H9 (cell line): ENCODE data around the gene ZNF804A. TPM values are rescaled to one million over a fixed set of nuclear protein-coding genes. Genes with fewer than 3 reads are reported as not detected.

ENCODE experiments used
- DNase-seq: peaks from one replicate; pipeline ENCODE4 v3.0.0-alpha.2; 2017
- H2AFZ ChIP-seq: one replicate; pipeline ENCODE4 v1.6.1; 2013; ENCODE audit warnings: mild to moderate bottlenecking, low read length, control low read depth, moderate library complexity
- H2AK5ac ChIP-seq: 2 replicates; pipeline ENCODE4 v1.6.1; 2013; ENCODE audit warnings: low read length, control low read depth, mixed read lengths; ENCODE audit not compliant: insufficient read length
- H2BK120ac ChIP-seq: one replicate; pipeline ENCODE4 v1.6.1; 2013; ENCODE audit warnings: low read depth, mild to moderate bottlenecking, low read length, control low read depth, inconsistent platforms; ENCODE audit not compliant: poor library complexity, severe bottlenecking
- H2BK12ac ChIP-seq: 2 replicates; pipeline ENCODE4 v1.6.1; 2013; ENCODE audit warnings: low read length, control low read depth, mixed read lengths, low read depth; ENCODE audit not compliant: insufficient read length
- H2BK15ac ChIP-seq: 2 replicates; pipeline ENCODE4 v1.6.1; 2013; ENCODE audit warnings: low read depth, low read length, control low read depth
- H2BK20ac ChIP-seq: one replicate; pipeline ENCODE4 v1.6.1; 2013; ENCODE audit warnings: low read depth, mild to moderate bottlenecking, low read length, control low read depth, inconsistent platforms; ENCODE audit not compliant: poor library complexity, severe bottlenecking
- H2BK5ac ChIP-seq: 2 replicates; pipeline ENCODE4 v1.6.1; 2013; ENCODE audit warnings: low read length, control low read depth, mixed read lengths; ENCODE audit not compliant: insufficient read length
- H3K14ac ChIP-seq: 2 replicates; pipeline ENCODE4 v1.6.1; 2013; ENCODE audit warnings: low read length, control low read depth; ENCODE audit not compliant: insufficient read depth
- H3K18ac ChIP-seq: 2 replicates; pipeline ENCODE4 v1.6.1; 2013; ENCODE audit warnings: low read depth, mild to moderate bottlenecking, mixed read lengths, low read length, control low read depth; ENCODE audit not compliant: insufficient read length
- H3K23ac ChIP-seq: 2 replicates; pipeline ENCODE4 v1.6.1; 2013; ENCODE audit warnings: low read length, control low read depth, mixed read lengths, low read depth; ENCODE audit not compliant: insufficient read length
- H3K23me2 ChIP-seq: 2 replicates; pipeline ENCODE4 v1.6.1; 2013; ENCODE audit warnings: low read depth, mild to moderate bottlenecking, mixed read lengths, low read length, control low read depth; ENCODE audit not compliant: insufficient read length, poor library complexity, severe bottlenecking
- H3K27ac ChIP-seq: 2 replicates; pipeline ENCODE4 v1.5.1; 2013; ENCODE audit warnings: low read length, control low read depth, mixed read lengths, low read depth; ENCODE audit not compliant: insufficient read length
- H3K27me3 ChIP-seq: 2 replicates; pipeline ENCODE4 v1.6.1; 2013; ENCODE audit warnings: low read length, control low read depth, inconsistent platforms; ENCODE audit not compliant: insufficient read depth
- H3K4ac ChIP-seq: 2 replicates; pipeline ENCODE4 v1.6.1; 2013; ENCODE audit warnings: low read depth, mild to moderate bottlenecking, control low read depth, inconsistent platforms, low read length, moderate library complexity
- H3K4me1 ChIP-seq: 2 replicates; pipeline ENCODE4 v1.6.1; 2013; ENCODE audit warnings: low read length, control low read depth, inconsistent platforms; ENCODE audit not compliant: insufficient read depth
- H3K4me2 ChIP-seq: 2 replicates; pipeline ENCODE4 v1.6.1; 2013; ENCODE audit warnings: low read length, control low read depth, mixed read lengths; ENCODE audit not compliant: insufficient read length, insufficient read depth
- H3K56ac ChIP-seq: 2 replicates; pipeline ENCODE4 v1.6.1; 2013; ENCODE audit warnings: low read depth, mild to moderate bottlenecking, mixed read lengths, low read length, control low read depth; ENCODE audit not compliant: insufficient read length
- H3K79me1 ChIP-seq: 2 replicates; pipeline ENCODE4 v1.6.1; 2013; ENCODE audit warnings: low read depth, mild to moderate bottlenecking, moderate library complexity, low read length, control low read depth, inconsistent platforms; ENCODE audit not compliant: insufficient read depth, poor library complexity, severe bottlenecking
- H3K79me2 ChIP-seq: 2 replicates; pipeline ENCODE4 v1.6.1; 2013; ENCODE audit warnings: low read length, control low read depth, inconsistent platforms; ENCODE audit not compliant: insufficient read depth
- H3K9ac ChIP-seq: 2 replicates; pipeline ENCODE4 v1.6.1; 2013; ENCODE audit warnings: low read length, control low read depth, mixed read lengths; ENCODE audit not compliant: insufficient read length; ENCODE audit errors: extremely low read depth
- H3K9me3 ChIP-seq: one replicate; pipeline ENCODE4 v1.6.1; 2013; ENCODE audit warnings: low read depth, low read length, inconsistent platforms; ENCODE audit not compliant: control insufficient read depth
- H3T11ph ChIP-seq: one replicate; pipeline ENCODE4 v1.6.1; 2013; ENCODE audit warnings: mild to moderate bottlenecking, low read length, control low read depth, inconsistent platforms
- H4K20me1 ChIP-seq: one replicate; pipeline ENCODE4 v1.6.1; 2013; ENCODE audit not compliant: control insufficient read depth, insufficient read length, insufficient read depth
- H4K5ac ChIP-seq: 2 replicates; pipeline ENCODE4 v1.6.1; 2013; ENCODE audit warnings: low read depth, mild to moderate bottlenecking, mixed read lengths, low read length, control low read depth; ENCODE audit not compliant: insufficient read length
- H4K8ac ChIP-seq: replicated peaks from 2 replicates; pipeline ENCODE4 v1.6.1; 2013; ENCODE audit warnings: low read length, control low read depth, mixed read lengths, low read depth; ENCODE audit not compliant: insufficient read length
- H4K91ac ChIP-seq: 2 replicates; pipeline ENCODE4 v1.6.1; 2013; ENCODE audit warnings: low read depth, mild to moderate bottlenecking, moderate library complexity, mixed read lengths, low read length, control low read depth; ENCODE audit not compliant: insufficient read length
- H3K27ac Mint-ChIP-seq, 3 experiments: 2 replicates in 2 of 3; 3 replicates in 1 of 3; pipeline ENCODE4 v1.8.0; 2020 to 2021; ENCODE audit warnings: mixed read lengths in 3 of 3, mild to moderate bottlenecking in 1 of 3, moderate library complexity in 1 of 3
- H3K27me3 Mint-ChIP-seq: 2 replicates; pipeline ENCODE4 v1.8.0; 2021; ENCODE audit warnings: low read depth, mild to moderate bottlenecking, moderate library complexity, mixed read lengths
- H3K36me3 Mint-ChIP-seq, 3 experiments: 2 replicates in 2 of 3; 3 replicates in 1 of 3; pipeline ENCODE4 v1.8.0; 2020 to 2021; ENCODE audit warnings: low read depth in 3 of 3, mixed read lengths in 3 of 3; ENCODE audit not compliant: insufficient read depth in 1 of 3
- H3K4me1 Mint-ChIP-seq, 2 experiments: 2 replicates each; pipeline ENCODE4 v1.8.0; 2020; ENCODE audit warnings: mixed read lengths in 2 of 2
- H3K4me3 Mint-ChIP-seq, 2 experiments: 2 replicates in 1 of 2; 3 replicates in 1 of 2; pipeline ENCODE4 v1.8.0; 2020 to 2021; ENCODE audit warnings: mild to moderate bottlenecking in 2 of 2, mixed read lengths in 2 of 2, moderate library complexity in 1 of 2
- H3K9me3 Mint-ChIP-seq, 2 experiments: 2 replicates in 1 of 2; 3 replicates in 1 of 2; pipeline ENCODE4 v1.8.0; 2020; ENCODE audit warnings: mild to moderate bottlenecking in 2 of 2, mixed read lengths in 2 of 2, moderate library complexity in 1 of 2
- WGBS: extraction: QIAGEN DNeasy Blood & Tissue Kit; methylation state at CpG from one replicate; pipeline ENCODE4 v1.1.7; 2013; ENCODE audit warnings: missing lambda C conversion rate, low lambda C conversion rate, mixed read lengths; ENCODE audit not compliant: insufficient read length; ENCODE audit errors: extremely low coverage; 5-methylcytosine and 5-hydroxymethylcytosine counted together
- total RNA-seq: library from RNA; stranded (reverse); gene quantifications from 2 replicates; pipeline ENCODE4 v1.2.1, GENCODE V29; 2021
- TF ChIP-seq, protein P1 (sequence below): fragments of 200-600 bp; sonication (generic); conservative IDR thresholded peaks from 3 replicates; pipeline ENCODE4 v1.8.0; 2021; ENCODE audit warnings: antibody characterized with exemption, mild to moderate bottlenecking

Gene ZNF804A
- total RNA-seq, 1 experiment from 2014 or later: not detected

DNA sequence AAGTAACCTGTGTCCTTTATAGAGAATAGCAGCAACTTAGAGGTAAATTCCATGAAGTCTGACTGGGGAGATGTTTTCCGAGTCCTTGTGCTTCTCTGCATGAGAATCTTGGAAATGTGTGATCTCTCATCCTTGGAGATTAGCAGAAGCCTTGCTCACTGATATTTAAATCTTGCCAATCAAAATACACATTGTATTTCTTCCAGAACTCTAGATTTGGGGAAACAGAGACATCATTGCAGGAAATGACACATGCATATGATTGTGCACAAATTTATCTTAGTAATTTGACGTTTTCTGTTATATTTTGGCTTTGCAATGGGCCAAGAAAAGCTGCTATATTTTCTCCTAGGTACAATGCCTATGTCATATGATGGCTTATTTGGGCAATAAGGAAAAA lies 182.6 kb downstream of the ZNF804A start:
- Histone ChIP-seq H3K9me3 (no peaks in the 10 kb centered on the region), H4K91ac (no peak overlapping the region), H2BK20ac (no peak overlapping the region), H3K79me1 (no peaks in the 10 kb centered on the region), H3K18ac (no peak overlapping the region), H3K9ac (no peak overlapping the region), H3K27me3 (no peaks in the 10 kb centered on the region), H3K4me2 (no peak overlapping the region), H4K8ac (no peak overlapping the region), H3K4ac (no peak overlapping the region), H4K5ac (no peak overlapping the region), H3K27ac (no peak overlapping the region), H4K20me1 (no peaks in the 10 kb centered on the region), H2BK15ac (no peak overlapping the region), H3K23me2 (no peaks in the 10 kb centered on the region), H2BK5ac (no peak overlapping the region), H3K56ac (no peak overlapping the region), H3K79me2 (no peaks in the 10 kb centered on the region), H2BK120ac (no peak overlapping the region), H2BK12ac (no peak overlapping the region), H3K4me1 (no peaks in the 10 kb centered on the region), H3K23ac (no peak overlapping the region), H3T11ph (no peak overlapping the region), H2AK5ac (no peak overlapping the region), H2AFZ (no peak overlapping the region), H3K14ac (no peak overlapping the region)
- TF ChIP-seq, protein P1, sequence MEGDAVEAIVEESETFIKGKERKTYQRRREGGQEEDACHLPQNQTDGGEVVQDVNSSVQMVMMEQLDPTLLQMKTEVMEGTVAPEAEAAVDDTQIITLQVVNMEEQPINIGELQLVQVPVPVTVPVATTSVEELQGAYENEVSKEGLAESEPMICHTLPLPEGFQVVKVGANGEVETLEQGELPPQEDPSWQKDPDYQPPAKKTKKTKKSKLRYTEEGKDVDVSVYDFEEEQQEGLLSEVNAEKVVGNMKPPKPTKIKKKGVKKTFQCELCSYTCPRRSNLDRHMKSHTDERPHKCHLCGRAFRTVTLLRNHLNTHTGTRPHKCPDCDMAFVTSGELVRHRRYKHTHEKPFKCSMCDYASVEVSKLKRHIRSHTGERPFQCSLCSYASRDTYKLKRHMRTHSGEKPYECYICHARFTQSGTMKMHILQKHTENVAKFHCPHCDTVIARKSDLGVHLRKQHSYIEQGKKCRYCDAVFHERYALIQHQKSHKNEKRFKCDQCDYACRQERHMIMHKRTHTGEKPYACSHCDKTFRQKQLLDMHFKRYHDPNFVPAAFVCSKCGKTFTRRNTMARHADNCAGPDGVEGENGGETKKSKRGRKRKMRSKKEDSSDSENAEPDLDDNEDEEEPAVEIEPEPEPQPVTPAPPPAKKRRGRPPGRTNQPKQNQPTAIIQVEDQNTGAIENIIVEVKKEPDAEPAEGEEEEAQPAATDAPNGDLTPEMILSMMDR: no peak
- DNase-seq: no peak
- H3K4me1 Mint-ChIP-seq: peaks cover 5 to 7% of the 10 kb centered on the region in 2 experiments
- H3K9me3 Mint-ChIP-seq: no peaks in the 10 kb centered on the region
- no CpG with 5 or more reads among the region's 2 CpGs for WGBS
- no peak overlapping the region for H3K4me3 Mint-ChIP-seq
- H3K27ac Mint-ChIP-seq: no peak overlapping the region; a peak in 1 of 7 replicates
- no peaks in the 10 kb centered on the region for H3K36me3 Mint-ChIP-seq
- no peaks in the 10 kb centered on the region for H3K27me3 Mint-ChIP-seq
